ENCODE data around the gene RANBP1. TPM values are rescaled to one million over a fixed set of nuclear protein-coding genes. Genes with fewer than 3 reads are reported as not detected.

Gene RANBP1
- polyA plus RNA-seq, 1 donor (not counting 4 experiments of a cell fraction or from before 2014, with no cell fraction given): 193 TPM

DNA sequence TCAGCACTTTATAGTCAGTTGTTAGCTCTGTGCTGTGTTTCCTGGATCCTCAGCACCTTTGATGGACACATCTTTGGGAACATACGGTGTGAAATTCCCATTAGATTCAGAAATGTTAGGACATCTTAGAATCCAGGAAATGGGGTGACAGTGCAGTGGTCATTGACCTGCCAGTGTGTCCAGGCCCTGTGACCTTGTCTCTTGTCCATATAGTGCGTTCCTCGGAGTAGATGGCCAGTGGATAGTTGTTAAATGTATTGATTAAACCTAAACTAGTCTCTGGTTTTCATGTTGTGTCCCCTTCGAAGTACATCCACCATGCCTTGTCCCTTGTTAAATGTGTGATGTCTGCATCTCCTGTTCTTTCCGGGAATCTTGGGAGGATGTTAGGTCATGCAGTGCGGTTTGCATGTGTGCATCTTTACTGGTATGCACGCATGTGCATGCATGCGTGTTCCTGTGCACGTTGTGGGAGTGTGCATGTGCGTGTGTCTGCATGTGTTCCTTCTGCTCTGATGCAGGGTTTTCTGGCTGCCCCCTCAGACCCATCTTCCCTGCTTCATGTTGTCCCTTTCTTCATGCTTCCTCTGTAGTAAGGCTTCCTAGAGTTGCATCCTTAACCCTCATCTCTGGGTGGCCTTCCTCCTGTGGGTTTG is 31.9 kb upstream of the RANBP1 start:
- peaks cover 5% of the 10 kb centered on the region for H3K9me1 ChIP-seq (ENCODE audit: control insufficient read depth, extremely low read depth, insufficient read depth, low read length)
- no peak overlapping the region for H3K4me2 ChIP-seq (ENCODE audit: control insufficient read depth, extremely low read depth, insufficient read depth, low read depth, low read length)
- H3K27ac ChIP-seq (ENCODE audit: control insufficient read depth, insufficient read depth, low read length): no peak overlapping the region
- no peak for TF ChIP-seq EZH2 (IDR thresholded peaks at IDR 0.05; ENCODE audit: low read length)
- TF ChIP-seq, protein P1, sequence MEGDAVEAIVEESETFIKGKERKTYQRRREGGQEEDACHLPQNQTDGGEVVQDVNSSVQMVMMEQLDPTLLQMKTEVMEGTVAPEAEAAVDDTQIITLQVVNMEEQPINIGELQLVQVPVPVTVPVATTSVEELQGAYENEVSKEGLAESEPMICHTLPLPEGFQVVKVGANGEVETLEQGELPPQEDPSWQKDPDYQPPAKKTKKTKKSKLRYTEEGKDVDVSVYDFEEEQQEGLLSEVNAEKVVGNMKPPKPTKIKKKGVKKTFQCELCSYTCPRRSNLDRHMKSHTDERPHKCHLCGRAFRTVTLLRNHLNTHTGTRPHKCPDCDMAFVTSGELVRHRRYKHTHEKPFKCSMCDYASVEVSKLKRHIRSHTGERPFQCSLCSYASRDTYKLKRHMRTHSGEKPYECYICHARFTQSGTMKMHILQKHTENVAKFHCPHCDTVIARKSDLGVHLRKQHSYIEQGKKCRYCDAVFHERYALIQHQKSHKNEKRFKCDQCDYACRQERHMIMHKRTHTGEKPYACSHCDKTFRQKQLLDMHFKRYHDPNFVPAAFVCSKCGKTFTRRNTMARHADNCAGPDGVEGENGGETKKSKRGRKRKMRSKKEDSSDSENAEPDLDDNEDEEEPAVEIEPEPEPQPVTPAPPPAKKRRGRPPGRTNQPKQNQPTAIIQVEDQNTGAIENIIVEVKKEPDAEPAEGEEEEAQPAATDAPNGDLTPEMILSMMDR (optimal IDR thresholded peaks at IDR 0.05 in 1 of 3, IDR thresholded peaks at IDR 0.05 in 1 of 3, conservative IDR thresholded peaks at IDR 0.05 in 1 of 3; ENCODE audit: extremely low read depth in 1 of 3, insufficient read depth in 2 of 3, low read length in 3 of 3): no peak
- peaks cover 69% of the 10 kb centered on the region for H3K79me2 ChIP-seq (ENCODE audit: control insufficient read depth, insufficient read depth, low read length)
- dilution Hi-C loops (cut with MboI; ENCODE audit: extremely low pct_ligation_motif_present, low sequenced_read_pairs): no loop called here
- H2AFZ ChIP-seq (ENCODE audit: control insufficient read depth, low read length): no peak overlapping the region
- H3K9ac ChIP-seq (ENCODE audit: control insufficient read depth, extremely low read depth, insufficient read depth, low read length): no peak overlapping the region
- no peaks in the 10 kb centered on the region for H3K27me3 ChIP-seq (ENCODE audit: control insufficient read depth, extremely low read depth, insufficient read depth, low read length)
- no peaks in the 10 kb centered on the region for H3K9me3 ChIP-seq (ENCODE audit: control insufficient read depth, low read depth, low read length)
- H3K4me3 ChIP-seq (ENCODE audit: control insufficient read depth in 2 of 3, extremely low read depth in 1 of 3, insufficient read depth in 2 of 3, low read depth in 1 of 3, low read length in 3 of 3): no peak overlapping the region
- no peak for FAIRE-seq
- DNase-seq (ENCODE audit: low read depth, low spot score): no peak
- peaks cover 29 to 39% of the 10 kb centered on the region in 2 experiments for H3K36me3 ChIP-seq (ENCODE audit: control insufficient read depth in 2 of 2, extremely low read depth in 1 of 2, insufficient read depth in 2 of 2, low read length in 2 of 2)
- peaks cover 12% of the 10 kb centered on the region for H4K20me1 ChIP-seq (ENCODE audit: control insufficient read depth, extremely low read depth, insufficient read depth, low read length)
- peaks cover 16% of the 10 kb centered on the region for H3K4me1 ChIP-seq (ENCODE audit: control insufficient read depth, extremely low read depth, insufficient read depth, low read length)

DNA sequence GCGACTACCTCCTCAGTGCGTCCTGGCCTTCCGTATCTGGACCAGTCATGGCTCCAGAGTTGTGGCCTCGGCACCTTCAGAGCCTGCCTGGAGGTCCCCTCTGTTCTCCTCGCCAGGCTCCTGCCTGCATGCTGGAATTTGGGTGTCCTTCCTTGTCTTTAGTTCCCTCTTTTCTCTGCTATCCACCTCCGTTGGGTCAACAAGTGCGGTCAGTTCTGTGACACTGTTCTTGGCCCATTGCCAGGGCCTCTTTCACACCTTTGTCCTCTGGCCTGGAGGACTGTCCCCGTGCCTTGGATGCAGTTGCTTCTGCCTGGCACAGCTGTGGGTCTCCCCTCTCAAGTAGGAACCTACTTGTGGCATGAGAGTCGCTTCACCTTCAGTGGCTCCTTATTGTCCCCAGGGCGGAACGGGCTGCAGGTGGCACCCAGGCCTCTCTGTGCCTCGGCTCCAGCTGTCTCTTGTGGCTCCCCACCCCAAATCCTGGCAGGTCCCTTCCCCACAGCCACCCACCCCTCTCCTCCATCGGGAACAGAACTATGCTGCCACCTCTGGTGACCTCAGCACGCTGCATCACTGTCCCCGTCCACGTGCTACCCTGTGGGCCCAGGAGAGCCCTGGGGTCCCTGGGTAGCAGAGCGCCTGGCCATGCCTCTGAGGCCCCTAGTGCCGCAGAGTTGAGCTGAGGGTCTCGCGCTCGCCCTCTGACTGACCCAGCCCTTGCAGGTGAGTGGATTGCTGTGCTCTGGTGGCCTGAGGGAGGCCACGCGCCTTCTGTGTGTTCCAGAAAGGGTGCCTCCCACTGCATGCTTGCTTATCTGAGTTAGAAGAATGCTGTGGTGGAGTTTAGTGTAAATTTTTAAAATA is 31.1 kb upstream of the RANBP1 start:
- H3K4me1 ChIP-seq (ENCODE audit: control insufficient read depth, extremely low read depth, insufficient read depth, low read length): peaks cover 16% of the 10 kb centered on the region
- H3K27ac ChIP-seq (ENCODE audit: control insufficient read depth, insufficient read depth, low read length): no peak overlapping the region
- peaks cover 14% of the 10 kb centered on the region for H4K20me1 ChIP-seq (ENCODE audit: control insufficient read depth, extremely low read depth, insufficient read depth, low read length)
- no peak overlapping the region for H2AFZ ChIP-seq (ENCODE audit: control insufficient read depth, low read length)
- peaks cover 5% of the 10 kb centered on the region for H3K9me1 ChIP-seq (ENCODE audit: control insufficient read depth, extremely low read depth, insufficient read depth, low read length)
- FAIRE-seq (no peak), DNase-seq (ENCODE audit: low read depth, low spot score) (no peak)
- peaks cover 69% of the 10 kb centered on the region for H3K79me2 ChIP-seq (ENCODE audit: control insufficient read depth, insufficient read depth, low read length)
- no peak overlapping the region for H3K4me2 ChIP-seq (ENCODE audit: control insufficient read depth, extremely low read depth, insufficient read depth, low read depth, low read length)
- H3K9ac ChIP-seq (ENCODE audit: control insufficient read depth, extremely low read depth, insufficient read depth, low read length): no peak overlapping the region
- no peaks in the 10 kb centered on the region for H3K27me3 ChIP-seq (ENCODE audit: control insufficient read depth, extremely low read depth, insufficient read depth, low read length)
- H3K9me3 ChIP-seq (ENCODE audit: control insufficient read depth, low read depth, low read length): no peaks in the 10 kb centered on the region
- no peak for TF ChIP-seq EZH2 (IDR thresholded peaks at IDR 0.05; ENCODE audit: low read length)
- TF ChIP-seq, protein P1 (optimal IDR thresholded peaks at IDR 0.05 in 1 of 3, IDR thresholded peaks at IDR 0.05 in 1 of 3, conservative IDR thresholded peaks at IDR 0.05 in 1 of 3; ENCODE audit: extremely low read depth in 1 of 3, insufficient read depth in 2 of 3, low read length in 3 of 3): peak in 2 of 3 experiments; percentile 35 to 61
- peaks cover 31 to 44% of the 10 kb centered on the region in 2 experiments for H3K36me3 ChIP-seq (ENCODE audit: control insufficient read depth in 2 of 2, extremely low read depth in 1 of 2, insufficient read depth in 2 of 2, low read length in 2 of 2)
- dilution Hi-C loops (cut with MboI; ENCODE audit: extremely low pct_ligation_motif_present, low sequenced_read_pairs): no loop called here
- H3K4me3 ChIP-seq (ENCODE audit: control insufficient read depth in 2 of 3, extremely low read depth in 1 of 3, insufficient read depth in 2 of 3, low read depth in 1 of 3, low read length in 3 of 3): no peak overlapping the region

All from keratinocyte (primary cell).